Psoas muscle (tissue), 8 donors: ENCODE measurements around the gene TNFAIP3. TPM values are rescaled to one million over a fixed set of nuclear protein-coding genes. Genes with fewer than 3 reads are reported as not detected.

Source experiments
- ATAC-seq, 4 donors: fragments of 200-7000 bp; cut with Tn5 transposase; one replicate each; pipeline ENCODE4 v1.9.1; 2020; ENCODE audit warnings: moderate library complexity in 3 of 4, mild to moderate bottlenecking in 2 of 4
- DNase-seq, 2 donors: peaks; one replicate each; pipeline ENCODE4 v3.0.0-alpha.2; 2020
- H3K27ac ChIP-seq: fragments of 200-600 bp; one replicate; pipeline ENCODE4 v1.8.0; 2022
- H3K27me3 ChIP-seq, 3 donors: fragments of 200-600 bp in 1 of 3; one replicate each; pipeline versions ENCODE4 v1.6.1 to v1.8.0; 2013 to 2022; ENCODE audit warnings: low read length in 2 of 3, mild to moderate bottlenecking in 2 of 3, moderate library complexity in 1 of 3; ENCODE audit not compliant: insufficient read depth in 3 of 3
- H3K36me3 ChIP-seq, 2 donors: fragments of 200-600 bp in 1 of 2; one replicate each; pipeline versions ENCODE4 v1.6.1 to v1.8.0; 2013 to 2022; ENCODE audit warnings: low read depth in 1 of 2, mild to moderate bottlenecking in 1 of 2, moderate library complexity in 1 of 2; ENCODE audit not compliant: insufficient read depth in 1 of 2
- H3K4me1 ChIP-seq: fragments of 200-600 bp; one replicate; pipeline ENCODE4 v1.8.0; 2022
- H3K4me3 ChIP-seq: fragments of 200-600 bp; one replicate; pipeline ENCODE4 v1.8.0; 2022; ENCODE audit warnings: mild to moderate bottlenecking
- H3K9me3 ChIP-seq: fragments of 200-600 bp; one replicate; pipeline ENCODE4 v1.8.0; 2022
- WGBS, 3 donors: extraction: QIAGEN DNeasy Blood & Tissue Kit; methylation state at CpG; one replicate each; pipeline versions ENCODE4 v1.1.6 to v1.1.7; 2013; 5-methylcytosine and 5-hydroxymethylcytosine counted together
- intact Hi-C, 2 donors: fragments of 100-400 bp; cut with DNase I; formaldehyde crosslinking; loops; one replicate each; pipeline versions ENCODE4 v1.11.0 to v1.14.2; 2022
- polyA plus RNA-seq, 3 donors: library from polyadenylated mRNA; stranded (reverse); fragments of 200-250 nt; gene quantifications; one replicate each; pipeline ENCODE4 v1.2.3, GENCODE V29; 2013
- total RNA-seq, 4 donors: library from RNA; stranded (reverse); fragmentation: NEBNext Ultra II Directional in 2 of 4; extraction: Animal tissue kit (Norgen Biotek cat#: 25700) in 2 of 4; gene quantifications; one replicate each; pipeline versions ENCODE4 v1.2.1 to v1.2.4, GENCODE V29; 2021 to 2023
- TF ChIP-seq, protein P1 (sequence below): fragments of 200-600 bp; IDR thresholded peaks from one replicate; pipeline ENCODE4 v1.8.0; 2022; ENCODE audit warnings: antibody characterized with exemption
- donor health status: healthy with polysubstance abuse.
- donor health status: DM: no; HTN: no; CAD: no; lungs with moderate emphysema.
- donor health status: Bipolar disorder and iron deficiency.
- donor health status: healthy.
- donor health status: DM: yes; HTN: yes; CAD: no.
- donor health status: DM: no; HTN: no; CAD: no.
- donor health status: DM: no; HTN: no; CAD: no.
- donor health status: DM: yes; HTN: yes; CAD: no.

Gene TNFAIP3
- total and polyA plus RNA-seq, 7 donors, result 2.0 to 12.8 (median 4.3) TPM

DNA sequence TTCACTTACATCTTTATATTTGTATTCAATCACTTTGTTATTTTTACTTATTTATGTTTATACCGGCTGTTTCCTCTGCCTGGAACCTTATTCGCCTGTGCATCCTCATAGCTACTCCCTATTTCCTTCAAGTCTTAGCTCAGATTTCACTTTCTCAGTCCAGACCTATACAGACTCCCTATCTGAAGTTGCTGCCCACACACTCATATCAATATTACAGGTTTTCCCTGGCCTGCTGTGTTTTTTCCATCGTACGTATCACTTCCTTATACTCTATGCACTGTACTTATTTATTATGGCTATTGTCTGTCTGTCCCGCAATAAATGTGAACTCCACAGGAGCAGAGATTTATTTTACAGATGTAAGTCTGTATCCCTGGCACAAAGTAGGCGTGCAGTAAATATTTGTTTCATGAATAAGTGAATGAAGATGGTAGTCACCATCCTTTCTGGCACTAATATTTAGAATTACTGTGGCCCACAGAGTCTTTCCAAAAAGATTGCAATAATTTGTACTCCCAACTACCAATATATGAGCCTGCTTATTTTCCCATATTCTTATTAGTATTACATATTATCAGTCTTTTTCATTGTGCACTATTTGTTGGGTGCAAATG is 64.9 kb downstream of the TNFAIP3 start:
- Histone ChIP-seq H3K4me1 (peaks cover 28% of the 10 kb centered on the region), H3K36me3 (no peaks in the 10 kb centered on the region), H3K27ac (peak overlapping the region; percentile 74), H3K27me3 (no peaks in the 10 kb centered on the region), H3K9me3 (peaks cover 9% of the 10 kb centered on the region), H3K4me3 (no peak overlapping the region)
- ATAC-seq (no peak), DNase-seq (no peak)
- TF ChIP-seq, protein P1, sequence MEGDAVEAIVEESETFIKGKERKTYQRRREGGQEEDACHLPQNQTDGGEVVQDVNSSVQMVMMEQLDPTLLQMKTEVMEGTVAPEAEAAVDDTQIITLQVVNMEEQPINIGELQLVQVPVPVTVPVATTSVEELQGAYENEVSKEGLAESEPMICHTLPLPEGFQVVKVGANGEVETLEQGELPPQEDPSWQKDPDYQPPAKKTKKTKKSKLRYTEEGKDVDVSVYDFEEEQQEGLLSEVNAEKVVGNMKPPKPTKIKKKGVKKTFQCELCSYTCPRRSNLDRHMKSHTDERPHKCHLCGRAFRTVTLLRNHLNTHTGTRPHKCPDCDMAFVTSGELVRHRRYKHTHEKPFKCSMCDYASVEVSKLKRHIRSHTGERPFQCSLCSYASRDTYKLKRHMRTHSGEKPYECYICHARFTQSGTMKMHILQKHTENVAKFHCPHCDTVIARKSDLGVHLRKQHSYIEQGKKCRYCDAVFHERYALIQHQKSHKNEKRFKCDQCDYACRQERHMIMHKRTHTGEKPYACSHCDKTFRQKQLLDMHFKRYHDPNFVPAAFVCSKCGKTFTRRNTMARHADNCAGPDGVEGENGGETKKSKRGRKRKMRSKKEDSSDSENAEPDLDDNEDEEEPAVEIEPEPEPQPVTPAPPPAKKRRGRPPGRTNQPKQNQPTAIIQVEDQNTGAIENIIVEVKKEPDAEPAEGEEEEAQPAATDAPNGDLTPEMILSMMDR, result no peak
- intact Hi-C loops, result no loop called here
- WGBS, 3 donors, result 51 to 75% (median 54%) methylated on average over 6 of the region's 6 CpGs

Other genes starting within 250 kb of the TNFAIP3 start
- 10 to 100 TPM in 2 of 4 donors, 1 to 10 TPM in 1, under 1 TPM in 1; 0.95 to 12.3 (median 5.8) TPM for gene PERP, start 240.2 kb downstream of the TNFAIP3 start, total RNA-seq
- 1 to 10 TPM in 1 of 3 donors, under 1 TPM in 2; 0.70 to 2.8 (median 1.00) TPM for gene PERP, start 240.2 kb downstream of the TNFAIP3 start, polyA plus RNA-seq